H1 (cell line): ENCODE data around the gene UPP1. TPM values are rescaled to one million over a fixed set of nuclear protein-coding genes. Genes with fewer than 3 reads are reported as not detected.

Source experiments
- CTCF ChIA-PET: fragments of 300-600 bp; sonication (Branson Sonifier 250); formaldehyde crosslinking; loops from one replicate; lab custom pipeline; 2021; ENCODE audit not compliant: partially characterized antibody; lab: Charles Lee
- POLR2A ChIA-PET: fragments of 300-600 bp; sonication (Branson Sonifier 250); formaldehyde crosslinking; loops from one replicate; lab custom pipeline; 2021; ENCODE audit warnings: inconsistent platforms; ENCODE audit not compliant: partially characterized antibody; lab: Charles Lee
- DNase-seq, 2 experiments: peaks; one replicate each; pipeline versions ENCODE4 v3.0.0 to v3.0.0-alpha.2; 2010 to 2022; ENCODE audit warnings: low spot score in 2 of 2, low read depth in 1 of 2, mixed read lengths in 1 of 2
- FAIRE-seq: peaks from 2 replicates; lab custom pipeline; 2011; peaks lifted over from hg19 to GRCh38; lab: Jason Lieb, UNC
- H2AFZ ChIP-seq: 2 replicates; pipeline ENCODE4 v1.8.1; 2012; ENCODE audit warnings: low read length, inconsistent platforms
- H2AK5ac ChIP-seq: 2 replicates; pipeline ENCODE4 v1.6.1; 2013; ENCODE audit warnings: low read depth, low read length
- H2BK120ac ChIP-seq: replicated peaks from 2 replicates; pipeline ENCODE3; 2013; ENCODE audit warnings: low read depth, low read length, inconsistent platforms
- H2BK12ac ChIP-seq: 2 replicates; pipeline ENCODE4 v1.6.1; 2013; ENCODE audit warnings: low read depth, low read length
- H2BK15ac ChIP-seq: 2 replicates; pipeline ENCODE4 v1.6.1; 2013; ENCODE audit warnings: low read length
- H2BK20ac ChIP-seq: 2 replicates; pipeline ENCODE4 v1.6.1; 2013; ENCODE audit warnings: low read length
- H2BK5ac ChIP-seq: 2 replicates; pipeline ENCODE4 v1.6.1; 2013; ENCODE audit warnings: low read depth, low read length
- H3K14ac ChIP-seq: 2 replicates; pipeline ENCODE4 v1.6.1; 2013; ENCODE audit warnings: inconsistent platforms; ENCODE audit not compliant: insufficient read length
- H3K18ac ChIP-seq: 2 replicates; pipeline ENCODE4 v1.6.1; 2013; ENCODE audit warnings: low read length; ENCODE audit errors: extremely low read depth
- H3K23ac ChIP-seq: 2 replicates; pipeline ENCODE4 v1.6.1; 2013; ENCODE audit warnings: inconsistent platforms; ENCODE audit not compliant: insufficient read length
- H3K23me2 ChIP-seq: 2 replicates; pipeline ENCODE4 v1.6.1; 2013; ENCODE audit warnings: low read depth, low read length
- H3K27ac ChIP-seq: 2 replicates; pipeline ENCODE4 v1.6.1; 2011; ENCODE audit warnings: low read depth, low read length, inconsistent platforms
- H3K27me3 ChIP-seq, 4 experiments: replicated peaks in 1 of 4; 1 replicate in 1 of 4; 2 replicates in 3 of 4; pipeline versions ENCODE4 v1.6.1 to v1.8.1; 2011 to 2013; ENCODE audit warnings: low read length in 3 of 4, mild to moderate bottlenecking in 3 of 4, inconsistent platforms in 2 of 4, mixed read lengths in 2 of 4, moderate library complexity in 1 of 4; ENCODE audit not compliant: control insufficient read depth in 3 of 4, insufficient read depth in 3 of 4; ENCODE audit errors: extremely low read depth in 1 of 4
- H3K36me3 ChIP-seq, 4 experiments: 2 replicates each; pipeline versions ENCODE4 v1.6.1 to v1.8.1; 2011 to 2013; ENCODE audit warnings: mild to moderate bottlenecking in 4 of 4, low read length in 3 of 4, moderate library complexity in 2 of 4, control low read depth in 1 of 4, inconsistent platforms in 1 of 4; ENCODE audit not compliant: insufficient read depth in 4 of 4, control insufficient read depth in 2 of 4
- H3K4ac ChIP-seq: replicated peaks from 2 replicates; pipeline ENCODE3; 2013; ENCODE audit warnings: low read length, low read depth, mixed read lengths, inconsistent platforms; ENCODE audit not compliant: insufficient read length
- H3K4me1 ChIP-seq, 4 experiments: replicated peaks in 1 of 4; 1 replicate in 1 of 4; 2 replicates in 3 of 4; pipeline versions ENCODE4 v1.6.1 to v1.8.1; 2011 to 2013; ENCODE audit warnings: low read length in 3 of 4, inconsistent platforms in 2 of 4, mixed read lengths in 1 of 4; ENCODE audit not compliant: insufficient read depth in 4 of 4, control insufficient read depth in 3 of 4
- H3K4me2 ChIP-seq, 2 experiments: 2 replicates each; pipeline versions ENCODE4 v1.6.1 to v1.8.1; 2011 to 2013; ENCODE audit warnings: low read depth in 2 of 2, low read length in 2 of 2, control low read depth in 1 of 2, inconsistent platforms in 1 of 2, mild to moderate bottlenecking in 1 of 2; ENCODE audit not compliant: insufficient read depth in 1 of 2
- H3K4me3 ChIP-seq, 4 experiments: fragments of 200-600, 300-600 bp in 1 of 4; sonication (generic), shearing (Covaris generic), sonication (Bioruptor Twin) in 1 of 4; 2 replicates each; pipeline versions ENCODE4 v1.5.1 to v1.8.1; 2011 to 2016; ENCODE audit warnings: low read length in 4 of 4, low read depth in 3 of 4, control low read depth in 2 of 4, inconsistent platforms in 2 of 4, mild to moderate bottlenecking in 2 of 4, mixed read lengths in 1 of 4, moderate library complexity in 1 of 4; ENCODE audit not compliant: insufficient read depth in 2 of 4; ENCODE audit errors: extremely low read depth in 1 of 4
- H3K56ac ChIP-seq: replicated peaks from 2 replicates; pipeline ENCODE3; 2013; ENCODE audit warnings: low read depth, mild to moderate bottlenecking, mixed read lengths, low read length, inconsistent platforms; ENCODE audit not compliant: insufficient read length
- H3K79me1 ChIP-seq: 2 replicates; pipeline ENCODE4 v1.6.1; 2013; ENCODE audit warnings: low read depth, low read length, control low read depth
- H3K79me2 ChIP-seq, 2 experiments: 2 replicates each; pipeline versions ENCODE4 v1.6.1 to v1.8.1; 2012 to 2013; ENCODE audit warnings: low read length in 2 of 2, mild to moderate bottlenecking in 2 of 2, inconsistent platforms in 1 of 2; ENCODE audit not compliant: insufficient read depth in 2 of 2, control insufficient read depth in 1 of 2
- H3K9ac ChIP-seq, 4 experiments: replicated peaks in 1 of 4; 1 replicate in 1 of 4; 2 replicates in 3 of 4; pipeline versions ENCODE4 v1.6.1 to v1.8.1; 2011 to 2013; ENCODE audit warnings: low read depth in 3 of 4, low read length in 3 of 4, control low read depth in 2 of 4, mild to moderate bottlenecking in 2 of 4, moderate library complexity in 2 of 4, inconsistent platforms in 1 of 4; ENCODE audit errors: extremely low read depth in 1 of 4
- H3K9me3 ChIP-seq, 2 experiments: 2 replicates each; pipeline versions ENCODE4 v1.6.1 to v1.8.1; 2012 to 2013; ENCODE audit warnings: mild to moderate bottlenecking in 2 of 2, moderate library complexity in 2 of 2, control low read depth in 1 of 2, inconsistent platforms in 1 of 2, low read depth in 1 of 2, low read length in 1 of 2, mixed read lengths in 1 of 2; ENCODE audit not compliant: insufficient read depth in 2 of 2
- H4K20me1 ChIP-seq, 2 experiments: replicated peaks in 1 of 2; 2 replicates each; pipeline versions ENCODE3 to v1.8.1; 2011 to 2013; ENCODE audit warnings: inconsistent platforms in 2 of 2, low read length in 2 of 2, mild to moderate bottlenecking in 1 of 2; ENCODE audit not compliant: insufficient read depth in 2 of 2, control insufficient read depth in 1 of 2
- H4K5ac ChIP-seq: 2 replicates; pipeline ENCODE4 v1.6.1; 2013; ENCODE audit warnings: low read length, low read depth, mixed read lengths, inconsistent platforms; ENCODE audit not compliant: insufficient read length
- H4K8ac ChIP-seq: 2 replicates; pipeline ENCODE4 v1.8.0; 2013; ENCODE audit warnings: mild to moderate bottlenecking, moderate library complexity, low read length, inconsistent platforms; ENCODE audit not compliant: insufficient read depth; ENCODE audit errors: extremely low read depth
- H4K91ac ChIP-seq: replicated peaks from 2 replicates; pipeline ENCODE3; 2013; ENCODE audit warnings: low read length, mixed read lengths, inconsistent platforms; ENCODE audit not compliant: insufficient read length
- CHD2 ChIP-seq: IDR thresholded peaks from 2 replicates; pipeline ENCODE4 v1.6.1; 2012; ENCODE audit warnings: low read length, improper control_type of control experiment
- CREB1 ChIP-seq: IDR thresholded peaks from 2 replicates; pipeline ENCODE4 v1.6.1; 2012; ENCODE audit warnings: inconsistent platforms
- CTBP2 ChIP-seq: IDR thresholded peaks from 2 replicates; pipeline ENCODE4 v1.7.0; 2011; ENCODE audit warnings: borderline replicate concordance, mild to moderate bottlenecking, moderate library complexity, mixed read lengths, low read length; ENCODE audit not compliant: insufficient read depth, insufficient read length
- EGR1 ChIP-seq: IDR thresholded peaks from 2 replicates; pipeline ENCODE4 v1.6.1; 2011; ENCODE audit warnings: low read depth, low read length, borderline replicate concordance
- GABPA ChIP-seq: IDR thresholded peaks from 2 replicates; pipeline ENCODE4 v1.6.1; 2011; ENCODE audit warnings: mild to moderate bottlenecking, low read length, moderate library complexity, borderline replicate concordance; ENCODE audit not compliant: insufficient read depth
- POLR2A ChIP-seq, 2 experiments: IDR thresholded peaks; 1 replicate in 1 of 2; 2 replicates in 1 of 2; pipeline ENCODE4 v1.6.1; 2011; ENCODE audit warnings: low read depth in 2 of 2, low read length in 2 of 2, mild to moderate bottlenecking in 2 of 2; ENCODE audit errors: control extremely low read depth in 1 of 2
- RXRA ChIP-seq: IDR thresholded peaks from 2 replicates; pipeline ENCODE4 v1.6.1; 2011; ENCODE audit warnings: low read depth, mild to moderate bottlenecking, low read length, moderate library complexity; ENCODE audit not compliant: insufficient read depth
- SIRT6 ChIP-seq: IDR thresholded peaks from one replicate; pipeline ENCODE4 v1.7.1; 2012; ENCODE audit warnings: low read length, inconsistent platforms
- TBP ChIP-seq: IDR thresholded peaks from 2 replicates; pipeline ENCODE4 v1.6.1; 2011; ENCODE audit warnings: low read depth, low read length, improper control_type of control experiment
- ZNF274 ChIP-seq: IDR thresholded peaks from 2 replicates; pipeline ENCODE4 v1.7.0; 2012; ENCODE audit warnings: low read length, borderline replicate concordance; ENCODE audit errors: extremely low read depth
- WGBS, 2 experiments: shearing (Covaris generic) in 1 of 2; methylation state at CpG; one replicate each; pipeline versions ENCODE4 v1.1.6 to v1.1.7; 2013 to 2015; ENCODE audit warnings: low lambda C conversion rate in 2 of 2, mixed read lengths in 2 of 2, inconsistent platforms in 1 of 2, low coverage in 1 of 2, missing lambda C conversion rate in 1 of 2; ENCODE audit not compliant: insufficient replicate concordance in 2 of 2, insufficient coverage in 1 of 2, insufficient read length in 1 of 2; ENCODE audit errors: extremely low coverage in 1 of 2, missing lambda C conversion rate in 1 of 2; 5-methylcytosine and 5-hydroxymethylcytosine counted together
- polyA plus RNA-seq, 7 experiments: library from polyadenylated mRNA; depleted of rRNA in 3 of 7; stranded (reverse) in 5 of 7; unstranded in 2 of 7; fragments of >200 nt in 5 of 7; fragments of 200-250 nt in 2 of 7; gene quantifications; 1 replicate in 5 of 7; 2 replicates in 1 of 7; 4 replicates in 1 of 7; pipeline versions ENCODE4 v1.2.1 to v1.2.3, GENCODE V29; 2011 to 2013; ENCODE audit warnings: missing spikeins in 2 of 7, mixed read lengths in 2 of 7
- total RNA-seq: library from RNA; stranded (reverse); fragmentation: NEBNext Ultra II Directional; extraction: Animal tissue kit (Norgen Biotek cat#: 25700); gene quantifications from 2 replicates; pipeline ENCODE4 v1.2.1, GENCODE V29; 2021

UPP1 gene
- total and polyA plus RNA-seq, 2 of the 8 experiments (the other 6 are each of a cell fraction or from before 2014, with no cell fraction given), result 40.7 to 46.2 TPM

GRCh38 chr7:48150086-48150485, 61.0 kb downstream of the UPP1 start:
- H2AK5ac ChIP-seq, result no peak overlapping the region
- no peak overlapping the region for H4K5ac ChIP-seq
- H3K56ac ChIP-seq, result no peak overlapping the region
- no peaks in the 10 kb centered on the region for H3K79me1 ChIP-seq
- DNase-seq (no peak), FAIRE-seq (no peak)
- H3K79me2 ChIP-seq, result no peaks in the 10 kb centered on the region
- H3K9ac ChIP-seq, result no peak overlapping the region
- ChIA-PET CTCF (interaction anchor here (0.8 to 1.4 kb wide), 4 partner anchors 9 to 159 kb away, joined by 3 to 5 read pairs (median 3); no protein-coding TSS in a partner anchor), POLR2A (interaction anchor here (0.6 kb wide), 1 partner anchor 510 kb away, joined by 3 read pairs; no protein-coding TSS in a partner anchor)
- H3K36me3 ChIP-seq, result no peaks in the 10 kb centered on the region
- no peak overlapping the region for H3K4me2 ChIP-seq
- peaks cover 0 to 4% (median 0%) of the 10 kb centered on the region in 4 experiments; a peak in 1 of 7 replicates for H3K4me1 ChIP-seq
- no peaks in the 10 kb centered on the region for H4K20me1 ChIP-seq
- no peak overlapping the region for H4K8ac ChIP-seq
- H4K91ac ChIP-seq, result no peak overlapping the region
- H3K23ac ChIP-seq, result no peak overlapping the region
- TF ChIP-seq GABPA (no peak), RXRA (no peak), SIRT6 (no peak), EGR1 (no peak), ZNF274 (no peak), TBP (no peak), CHD2 (no peak), CTBP2 (no peak), CREB1 (no peak), POLR2A (IDR thresholded peaks at IDR 0.05; ENCODE audit: control extremely low read depth in 1 of 2, low read depth in 2 of 2, low read length in 2 of 2) (no peak)
- H3K4me3 ChIP-seq, result no peak overlapping the region
- no peak overlapping the region for H3K18ac ChIP-seq
- H2BK5ac ChIP-seq, result no peak overlapping the region
- H3K4ac ChIP-seq, result no peak overlapping the region
- no peak overlapping the region for H3K14ac ChIP-seq
- H2BK15ac ChIP-seq, result no peak overlapping the region
- H2BK12ac ChIP-seq, result no peak overlapping the region
- H3K27ac ChIP-seq, result no peak overlapping the region
- H2AFZ ChIP-seq, result no peak overlapping the region
- H3K23me2 ChIP-seq, result 0 out of 2 replicates have a peak, but pooled peaks cover 2% of the 10 kb centered on the region
- 89% methylated on average over 3 of the region's 3 CpGs; no CpG with 5 or more reads in 1 of the 2 experiments for WGBS, 2 experiments
- no peak overlapping the region for H2BK120ac ChIP-seq
- no peak overlapping the region for H2BK20ac ChIP-seq
- no peaks in the 10 kb centered on the region for H3K27me3 ChIP-seq
- H3K9me3 ChIP-seq, result 0 out of 4 replicates have a peak, but pooled peaks cover 0 to 2% of the 10 kb centered on the region in 2 experiments
